LHCN-M2 (cell line): ENCODE results near the gene UBXN11. TPM values are rescaled to one million over a fixed set of nuclear protein-coding genes. Genes with fewer than 3 reads are reported as not detected.
A peak's percentile ranks its signal among the peaks of the same experiment; 100 is the strongest.

Experiments used
- DNase-seq: peaks from one replicate; pipeline ENCODE4 v3.0.0-alpha.2; 2012; ENCODE audit warnings: low read depth
- polyA plus RNA-seq: library from polyadenylated mRNA; unstranded; fragments of >200 nt; gene quantifications from one replicate; pipeline ENCODE4 v1.2.1, GENCODE V29; 2012; ENCODE audit warnings: missing spikeins
- total RNA-seq: library from RNA; depleted of rRNA; stranded (reverse); fragments of >200 nt; gene quantifications from 2 replicates; pipeline ENCODE4 v1.2.3, GENCODE V29; 2014; rRNA removed

Gene UBXN11
- total RNA-seq = 5.1 and 5.2 TPM in 2 replicates
- 18.2 TPM for polyA plus RNA-seq

DNA sequence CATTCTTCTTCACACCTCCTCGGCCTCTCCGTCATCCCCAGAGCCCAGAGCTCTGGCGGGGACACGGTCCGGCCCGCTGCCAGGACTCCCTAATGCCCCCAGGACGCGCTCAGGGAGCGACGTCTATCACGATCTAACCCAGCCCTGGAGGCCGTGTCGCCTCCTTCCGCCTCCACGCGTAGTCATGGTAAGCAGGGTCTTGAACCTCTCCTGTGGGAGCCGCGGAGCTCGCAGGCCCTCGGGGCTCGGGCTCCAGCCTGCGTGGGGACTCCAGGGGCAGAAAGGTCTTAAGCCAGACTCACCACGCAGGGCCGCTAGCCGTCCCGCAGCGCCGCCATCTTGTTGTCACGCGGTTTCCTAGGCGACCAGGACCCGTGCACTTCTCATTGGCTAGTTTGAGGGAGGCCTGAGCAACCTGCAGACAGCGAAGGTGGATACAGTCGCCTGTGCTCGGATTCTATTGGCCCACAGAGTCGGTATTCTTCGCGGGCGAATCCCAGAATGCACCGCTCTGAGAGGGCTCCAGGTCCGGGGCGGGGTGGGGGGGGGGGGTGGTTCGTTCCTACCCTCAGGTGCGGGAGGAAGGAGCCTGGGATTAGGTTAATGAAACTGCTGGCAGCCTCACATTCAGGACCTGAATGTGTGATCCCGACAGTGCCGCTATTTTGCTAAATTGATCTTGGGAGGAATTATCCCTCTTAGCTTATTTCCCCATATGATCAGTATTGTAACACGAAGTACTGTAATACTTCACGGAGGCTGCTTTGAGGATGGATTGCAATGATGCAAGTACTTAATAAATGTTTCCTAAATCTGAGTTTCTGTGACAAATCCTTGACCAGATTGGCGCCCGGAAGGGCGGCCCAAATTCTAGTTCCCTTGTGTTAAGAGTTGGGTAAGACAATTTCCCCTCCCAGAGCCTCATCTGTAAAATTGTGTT is at the start of gene UBXN11:
TSS of gene UBXN11 (minus strand) at position 347 of the 940 bp plus-strand sequence. CDS start 3,753 bp downstream, outside the sequence.
- DNase-seq = peak; percentile 93

DNA sequence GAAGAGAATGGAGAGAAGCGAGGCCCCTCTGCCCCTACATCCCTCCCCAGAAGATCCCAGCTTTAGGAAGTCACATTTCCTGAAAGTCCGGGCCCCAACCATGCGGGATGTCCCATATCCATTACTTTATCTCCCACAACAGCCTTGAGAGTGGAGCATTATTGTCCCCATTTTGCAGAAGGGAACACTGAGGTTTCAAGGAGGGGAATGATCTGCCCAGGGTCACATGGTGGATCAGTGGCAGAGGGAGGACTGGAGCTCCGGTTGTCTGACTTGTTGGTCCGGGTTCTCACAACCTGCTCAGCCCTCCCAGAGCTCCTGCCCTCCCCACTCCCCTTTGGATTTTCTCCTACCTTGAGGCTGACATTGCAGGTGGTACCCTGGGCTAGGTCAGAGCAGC is 49.7 kb upstream of the UBXN11 start:
- no peak for DNase-seq

GRCh38 chr1:26354972-26355371 is 48.5 kb upstream of the UBXN11 start:
- no peak for DNase-seq

- no peak for DNase-seq
These were observed 47.8 kb upstream of the UBXN11 start, which contains the start of gene CRYBG2 for GRCh38 chr1:26353976-26354820. Gene CRYBG2, minus strand, starts transcription at chr1:26354130. Its CDS starts 7,473 bp downstream, at chr1:26346657.

DNA sequence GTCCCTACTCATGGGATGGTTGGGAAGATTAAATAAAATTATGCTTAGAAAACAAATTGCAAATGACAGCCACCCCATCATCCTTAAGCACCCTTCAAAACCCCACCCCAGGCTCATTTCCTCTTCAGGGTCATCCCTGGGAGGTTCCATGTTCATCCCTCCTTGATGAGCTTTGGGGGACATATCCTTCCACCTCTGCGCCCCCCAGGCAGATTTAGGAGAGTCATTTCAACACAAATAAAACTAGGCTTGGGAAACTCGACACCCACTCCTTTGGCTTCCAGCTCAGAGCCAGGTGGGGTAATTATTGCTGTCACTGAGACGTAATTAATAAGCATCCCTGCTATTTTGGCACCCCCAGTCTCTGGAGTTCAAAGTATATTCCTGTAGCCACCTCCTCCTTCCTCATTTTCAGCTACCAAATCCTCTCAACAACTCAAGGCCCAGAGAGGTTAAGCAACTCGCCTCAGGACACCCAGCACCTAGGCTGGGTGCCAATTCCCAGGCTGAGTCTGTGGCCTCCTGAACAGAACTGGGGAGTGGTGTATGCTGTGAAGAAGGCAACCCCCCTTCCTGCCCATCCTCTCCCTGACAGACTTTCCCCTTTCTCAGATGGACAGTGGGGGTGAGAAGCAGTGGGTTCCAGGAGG is 46.9 kb upstream of the UBXN11 start:
- no peak for DNase-seq

- DNase-seq = no peak
These were observed 45.9 kb upstream of the UBXN11 start for GRCh38 chr1:26352338-26352679.

DNA sequence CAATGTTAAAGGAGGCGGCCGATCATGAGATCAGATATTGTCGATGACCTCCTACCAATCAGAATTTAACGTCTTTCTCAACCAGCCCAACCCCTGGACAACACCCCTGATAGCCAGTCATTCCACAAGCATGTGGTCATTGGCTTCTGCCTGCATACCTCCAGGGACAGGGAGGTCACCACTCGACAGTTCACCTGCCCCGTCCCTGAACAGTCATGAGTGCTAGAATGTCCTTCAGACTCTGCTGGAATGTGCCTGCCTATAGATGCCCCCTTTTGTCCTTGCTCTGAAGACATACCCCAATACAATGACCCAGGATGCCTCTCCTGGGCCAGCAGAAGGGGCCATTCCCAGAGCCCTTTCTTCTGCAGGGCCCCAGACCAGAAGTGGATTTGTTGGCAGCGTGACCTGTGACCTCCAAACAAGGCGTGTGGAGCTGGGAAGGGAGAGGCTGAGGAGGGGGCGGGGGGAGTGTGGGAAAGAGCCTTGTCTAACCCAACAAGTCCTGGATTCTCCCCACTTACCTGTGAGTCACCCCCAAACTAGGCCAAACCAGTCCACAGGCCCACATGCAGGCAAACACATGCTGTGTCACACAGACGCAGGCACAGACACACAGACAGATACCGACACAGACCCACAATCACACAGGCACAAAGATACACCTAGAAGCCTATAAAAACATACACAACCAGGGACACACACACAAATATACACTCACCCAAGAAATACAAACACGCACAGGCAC is 45.3 kb upstream of the UBXN11 start:
- peak; percentile 69 for DNase-seq

- DNase-seq = peak; percentile 42
These were observed 44.5 kb upstream of the UBXN11 start for GRCh38 chr1:26350701-26351589.

- DNase-seq = no peak
These were observed 43.9 kb upstream of the UBXN11 start for GRCh38 chr1:26350343-26350700.

DNA sequence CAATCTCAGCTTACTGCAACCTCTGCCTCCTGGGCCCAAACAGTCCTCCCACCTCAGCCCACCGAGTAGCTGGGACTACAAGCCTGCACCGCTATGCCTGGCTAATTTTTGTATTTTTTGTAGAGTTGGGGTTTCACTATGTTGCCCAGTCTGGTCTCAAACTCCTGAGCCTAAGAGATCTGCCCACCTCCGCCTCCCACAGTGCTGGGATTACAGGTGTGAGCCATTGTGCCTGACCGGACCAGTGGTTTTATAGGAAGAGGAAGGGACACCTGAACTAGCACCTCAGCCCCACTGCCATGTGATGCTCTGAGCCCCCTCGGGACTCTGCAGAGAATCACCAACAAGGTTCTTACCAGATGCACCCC is 43.4 kb upstream of the UBXN11 start:
- DNase-seq = no peak

DNA sequence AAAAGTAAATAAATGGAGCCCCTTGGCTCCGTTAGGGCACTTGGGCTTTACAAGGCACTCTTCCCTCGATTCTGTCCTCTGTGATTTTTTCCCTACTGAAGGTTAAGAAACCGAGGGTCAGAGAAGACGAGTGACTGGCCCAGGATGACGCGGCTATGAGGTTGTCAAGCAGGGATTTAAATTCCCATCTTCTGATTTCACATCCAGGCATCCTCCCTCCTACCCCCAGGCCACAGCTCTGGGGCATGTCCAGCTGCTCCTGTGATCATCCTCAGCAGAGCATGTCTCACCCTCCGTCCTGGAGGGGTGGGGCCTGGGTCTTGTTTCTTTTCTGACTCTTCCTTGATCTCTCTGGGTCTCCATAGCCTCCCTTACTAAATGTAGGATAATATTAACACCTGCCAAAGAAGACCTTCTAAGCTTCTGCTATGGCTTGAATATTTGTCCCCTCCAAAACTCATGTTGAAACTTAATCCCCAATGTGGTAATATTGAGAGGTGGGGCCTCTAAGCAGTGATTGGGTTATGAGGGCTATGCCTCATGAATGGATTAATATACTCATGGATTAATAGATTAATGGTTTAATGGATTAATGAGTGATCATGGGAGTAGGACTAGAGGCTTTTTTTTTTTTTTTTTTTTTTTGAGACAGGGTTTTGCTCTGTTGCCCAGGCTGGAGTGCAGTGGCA is 42.9 kb upstream of the UBXN11 start:
- DNase-seq = peak; percentile 76

- no peak for DNase-seq
These were observed 40.0 kb upstream of the UBXN11 start for GRCh38 chr1:26346274-26347033.

- no peak for DNase-seq
These were observed 39.3 kb upstream of the UBXN11 start for GRCh38 chr1:26345718-26346117.

DNA sequence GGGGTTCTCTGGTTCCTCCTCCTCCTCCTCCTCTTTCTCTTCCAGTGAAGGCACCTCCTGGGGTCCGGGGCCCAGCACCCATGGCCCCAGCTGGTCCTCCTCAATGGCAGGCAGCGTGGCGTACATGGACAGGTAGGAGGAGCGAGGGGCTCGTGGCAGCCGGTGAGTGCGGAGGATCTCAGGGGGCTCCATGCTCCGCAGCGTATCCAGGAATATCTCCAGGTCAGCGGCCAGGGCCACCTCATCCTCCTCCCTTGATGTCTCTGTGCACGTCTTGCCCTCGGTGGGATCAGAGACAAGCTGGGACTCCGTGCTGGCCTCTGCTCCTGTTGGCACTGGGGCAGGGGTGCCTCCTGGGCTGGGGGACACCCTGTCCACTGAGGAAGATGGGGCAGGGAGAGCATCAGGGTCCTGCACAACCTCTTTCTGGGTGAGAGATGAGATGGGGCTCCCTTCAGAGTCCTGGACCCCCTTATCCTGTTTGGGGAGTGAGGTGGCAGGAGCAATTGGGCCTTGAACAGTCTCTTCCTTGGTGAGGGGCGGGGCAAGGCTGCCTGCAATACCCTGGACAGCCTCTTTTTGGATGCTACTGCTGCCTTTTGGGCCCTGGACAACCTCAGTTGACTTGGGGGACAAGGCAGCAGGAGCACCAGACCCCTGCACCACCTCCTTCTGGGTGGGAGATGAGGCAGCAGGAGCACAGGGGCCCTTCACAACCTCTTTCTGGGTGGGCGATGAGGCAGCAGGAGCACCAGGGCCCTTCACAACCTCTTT is 37.9 kb upstream of the UBXN11 start:
- no peak for DNase-seq

GRCh38 chr1:26340047-26340481 is 33.6 kb upstream of the UBXN11 start:
- DNase-seq = no peak

- no peak for DNase-seq
These were observed 32.2 kb upstream of the UBXN11 start for GRCh38 chr1:26338670-26339069.

DNA sequence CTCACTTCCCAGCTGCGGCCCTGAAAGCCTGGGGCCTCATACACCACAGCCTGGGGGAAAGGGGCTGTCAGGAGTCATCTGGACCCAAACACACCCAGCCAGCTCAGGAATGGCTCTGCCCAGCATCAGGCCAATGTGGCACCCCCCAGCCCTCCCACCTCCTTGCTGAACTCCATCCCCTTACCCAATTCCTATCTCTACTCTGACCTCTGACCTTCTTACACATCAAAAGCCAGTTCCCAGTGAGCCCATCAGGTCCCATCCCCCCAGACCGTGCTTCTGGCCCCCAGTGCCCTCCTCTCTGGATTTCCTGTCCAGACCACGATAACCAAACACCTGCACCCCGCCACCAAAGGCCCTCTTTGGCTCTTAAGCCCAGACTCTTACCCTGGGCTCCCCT is 31.2 kb upstream of the UBXN11 start:
- no peak for DNase-seq

- DNase-seq = no peak
These were observed 30.7 kb upstream of the UBXN11 start for GRCh38 chr1:26337206-26337535.
